Stimulated activated CD8-positive, alpha-beta memory T cell treated with anti-CD3 and anti-CD28 coated beads, Interleukin-2, amount 100 ng/mL, for 48 hours (primary cell): ENCODE measurements around the gene ATP10B.

Experiments
- DNase-seq, 2 donors: peaks; one replicate each; pipeline ENCODE4 v3.0.0-alpha.2; 2020; ENCODE audit warnings: low read depth in 2 of 2

Gene ATP10B

GRCh38 chr5:160637357-160638090, 214.5 kb downstream of the ATP10B start:
- no peak for DNase-seq

- DNase-seq, result no peak
Measured at GRCh38 chr5:160635663-160636062, 216.3 kb downstream of the ATP10B start.

DNA sequence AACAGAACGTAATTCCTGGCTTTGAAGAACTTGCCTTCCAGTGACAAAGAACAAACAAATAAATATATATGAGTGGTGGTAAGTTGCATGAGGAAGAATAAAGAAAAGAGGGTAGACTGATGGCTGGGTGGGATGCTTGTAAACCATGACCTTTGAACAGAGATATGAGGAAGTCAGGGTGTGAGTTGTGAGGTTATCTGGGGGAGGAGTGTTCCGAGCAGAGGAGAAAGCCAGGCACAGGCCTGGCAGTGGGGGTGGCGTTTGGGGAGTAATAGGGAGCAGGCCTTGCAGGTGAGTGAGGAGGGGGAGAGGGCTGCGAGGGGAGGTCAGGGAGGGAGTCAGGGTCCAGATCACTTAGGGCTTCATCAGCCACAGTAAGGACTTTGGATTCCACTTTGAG, 217.0 kb downstream of the ATP10B start:
- no peak for DNase-seq

DNA sequence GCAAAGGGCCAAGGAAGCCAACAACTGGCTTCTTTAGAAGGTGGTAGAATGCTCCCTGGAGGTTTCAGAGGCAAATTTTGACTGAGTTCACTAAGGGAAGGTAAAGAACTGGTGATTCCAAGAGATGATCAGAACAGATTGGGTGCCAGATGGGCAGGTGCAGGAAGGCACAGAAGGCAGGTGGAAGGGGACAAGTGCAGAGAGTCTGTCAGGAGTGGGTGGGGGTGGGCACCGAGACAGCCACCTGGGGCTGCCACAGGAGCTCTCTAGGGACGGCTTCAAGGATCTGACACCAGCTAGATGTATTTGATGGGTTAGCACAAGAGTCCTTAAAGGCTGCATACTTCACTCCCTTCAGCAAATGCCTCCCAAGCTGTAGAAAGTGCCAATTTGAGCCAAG, 223.0 kb downstream of the ATP10B start:
- DNase-seq, result no peak

DNA sequence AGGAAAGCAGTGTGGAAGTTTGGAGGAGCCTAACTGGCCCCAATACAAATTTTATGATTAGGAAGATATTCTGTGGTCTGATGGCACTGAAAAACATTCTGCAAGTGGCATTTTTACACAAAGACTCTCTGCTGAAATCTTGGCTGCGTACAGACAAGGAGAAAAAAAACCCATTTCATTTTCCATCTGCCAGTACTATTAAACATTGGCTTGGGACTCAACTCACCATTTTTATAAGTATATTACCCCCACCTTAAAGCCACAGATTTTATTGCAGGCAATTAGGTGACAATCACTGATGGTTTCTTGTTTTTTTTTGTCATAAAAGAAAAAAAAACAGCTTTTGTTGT, 223.4 kb downstream of the ATP10B start:
- no peak for DNase-seq

GRCh38 chr5:160627921-160628618, 223.9 kb downstream of the ATP10B start:
- no peak for DNase-seq

- no peak for DNase-seq
Measured at GRCh38 chr5:160626322-160626721, 225.7 kb downstream of the ATP10B start.

- no peak for DNase-seq
Measured at GRCh38 chr5:160621526-160621925, 230.5 kb downstream of the ATP10B start.

GRCh38 chr5:160620401-160620800, 231.6 kb downstream of the ATP10B start:
- no peak for DNase-seq

DNA sequence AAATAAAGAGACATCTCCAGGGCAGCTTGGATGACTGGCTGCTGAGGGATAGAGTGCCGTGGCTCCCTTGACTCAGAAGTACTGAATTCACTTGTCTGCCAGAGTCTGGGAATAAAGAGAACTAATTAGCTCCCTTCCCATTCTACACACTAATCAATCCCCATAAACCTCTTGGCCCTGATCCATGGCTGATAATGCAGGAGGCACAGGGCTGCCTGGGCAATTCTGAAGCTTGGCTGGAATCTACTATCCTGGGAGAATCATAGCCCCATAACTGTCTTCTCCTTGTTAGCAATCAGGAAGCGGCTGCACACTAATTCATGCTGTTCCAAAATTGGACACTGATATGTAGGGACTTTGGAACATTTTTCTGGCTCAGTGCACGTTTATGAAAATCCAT, 232.6 kb downstream of the ATP10B start:
- no peak for DNase-seq

- DNase-seq, result no peak
Measured at GRCh38 chr5:160618286-160618685, 233.7 kb downstream of the ATP10B start.

- no peak for DNase-seq
Measured at GRCh38 chr5:160616712-160617497, 235.1 kb downstream of the ATP10B start.

DNA sequence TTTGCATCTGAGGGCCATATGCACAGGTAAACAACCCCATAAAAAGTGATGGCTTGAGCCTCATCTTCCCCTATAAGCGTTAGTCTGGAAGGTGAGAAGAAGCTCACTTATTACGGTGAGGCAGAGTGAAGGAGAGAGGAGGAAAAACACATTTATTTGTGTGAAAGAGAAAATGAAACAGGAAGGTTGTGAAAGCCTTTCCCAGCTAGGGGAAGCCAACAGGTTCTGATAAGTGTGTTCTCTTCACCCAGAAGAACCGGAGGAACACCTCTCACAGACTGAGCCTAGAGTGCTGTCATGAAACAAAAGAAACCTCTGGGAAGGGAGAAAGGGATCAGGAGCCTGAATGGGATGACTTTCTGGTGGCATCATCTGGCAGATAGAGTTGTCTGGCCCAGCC, 237.9 kb downstream of the ATP10B start:
- DNase-seq, result no peak

DNA sequence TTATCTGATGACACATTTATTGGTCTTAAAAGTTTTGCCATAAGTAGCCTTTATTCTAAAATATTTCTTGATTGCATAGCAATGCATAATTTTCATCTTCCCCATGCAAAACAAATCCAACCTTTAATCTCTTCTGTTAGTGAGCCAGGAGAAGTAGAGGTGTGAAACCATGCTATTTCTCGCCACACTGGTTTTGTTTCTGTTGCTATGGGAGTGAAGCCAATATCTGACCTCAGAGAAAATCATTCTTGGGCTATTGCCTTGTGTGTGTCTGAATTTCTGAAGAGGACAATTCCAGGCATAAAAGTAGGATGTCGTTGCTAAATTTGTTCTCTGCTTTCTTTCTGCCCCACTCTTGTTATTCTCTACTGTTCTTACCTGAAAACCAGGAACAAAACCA, 246.7 kb downstream of the ATP10B start:
- no peak for DNase-seq

DNA sequence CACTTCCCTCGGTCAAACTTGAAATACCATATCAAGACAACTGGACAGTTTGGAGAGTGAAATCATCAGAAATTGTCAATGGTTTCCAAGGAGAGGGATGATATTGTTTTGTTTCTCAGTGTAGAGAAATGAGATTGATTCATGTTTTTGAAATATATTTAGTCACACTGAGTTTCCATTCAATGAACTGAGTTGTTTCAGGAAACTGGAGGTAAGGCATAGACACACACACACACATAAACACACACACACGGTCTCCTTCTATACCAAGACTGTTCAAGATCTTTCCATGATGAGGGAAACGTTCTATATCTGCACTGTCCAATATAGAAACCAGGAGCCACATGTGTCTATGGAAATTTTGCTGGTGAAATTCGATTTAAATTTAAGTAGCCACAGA, 247.5 kb downstream of the ATP10B start:
- DNase-seq, result no peak

DNA sequence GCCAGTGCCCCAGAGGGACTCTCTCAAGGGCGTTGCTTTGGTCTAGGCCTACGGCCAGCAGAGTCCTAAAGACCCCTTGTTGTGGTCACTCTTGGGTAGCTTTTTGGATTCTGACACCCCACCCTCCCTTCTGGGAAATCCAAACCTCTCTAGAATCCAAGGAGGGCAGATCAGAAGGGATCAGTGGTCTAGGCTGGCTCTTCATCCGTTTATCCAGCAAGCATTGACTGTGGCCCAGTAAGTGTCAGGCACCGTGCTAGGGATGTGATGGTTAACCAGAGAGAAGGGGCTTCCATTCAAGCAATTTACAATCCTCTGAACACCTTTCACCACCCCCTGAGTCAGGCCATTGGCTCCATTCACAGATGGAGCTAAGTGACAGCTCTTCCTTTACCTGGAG, 249.3 kb downstream of the ATP10B start:
- DNase-seq, result no peak

GRCh38 chr5:160601046-160601445, 251.0 kb downstream of the ATP10B start:
- DNase-seq, result no peak

- DNase-seq, result no peak
Measured at GRCh38 chr5:160573318-160573717, 278.7 kb downstream of the ATP10B start.

GRCh38 chr5:160567031-160567705, 284.8 kb downstream of the ATP10B start:
- DNase-seq, result no peak

GRCh38 chr5:160565376-160565775, 286.6 kb downstream of the ATP10B start:
- DNase-seq, result no peak

- no peak for DNase-seq
Measured at GRCh38 chr5:160556846-160557245, 295.2 kb downstream of the ATP10B start.

DNA sequence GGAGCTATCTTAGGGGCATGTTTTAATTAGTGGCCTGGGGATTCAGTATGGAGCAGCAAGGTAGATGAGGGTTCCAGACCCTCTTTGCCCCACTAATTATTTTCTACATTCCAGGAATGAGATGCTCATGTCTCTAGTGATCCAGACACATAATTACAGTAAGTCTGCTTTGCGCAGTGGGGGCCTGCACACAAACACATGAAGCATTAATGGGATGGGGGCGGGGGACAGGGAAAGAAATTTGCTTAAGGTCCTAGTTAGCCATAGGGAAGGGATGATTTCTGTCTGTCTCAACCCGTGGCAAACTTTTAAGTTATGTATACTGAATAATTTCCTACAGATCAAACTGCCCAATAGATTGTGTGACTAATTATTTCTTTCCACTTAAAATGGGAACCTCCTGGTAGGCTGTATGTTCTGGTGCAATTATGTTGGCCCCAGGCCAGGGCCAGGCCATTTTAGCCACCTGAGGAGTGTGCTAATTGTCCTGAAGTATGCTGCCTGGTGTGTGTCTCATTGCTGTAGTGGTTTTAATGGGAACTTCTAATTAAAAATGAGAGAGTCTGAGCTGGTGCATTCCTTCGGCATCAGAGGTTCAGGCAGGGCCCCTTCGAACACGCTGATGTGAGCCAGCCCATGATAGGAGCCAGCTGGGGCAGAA, 295.9 kb downstream of the ATP10B start:
- no peak for DNase-seq
